B cell (primary cell): ENCODE results near the gene TRIM2. TPM values are rescaled to one million over a fixed set of nuclear protein-coding genes. Genes with fewer than 3 reads are reported as not detected.

Source experiments
- ATAC-seq: fragments of 200-7000 bp; cut with Tn5 transposase; one replicate; pipeline ENCODE4 v1.10.0; 2021; ENCODE audit warnings: low read depth, mild to moderate bottlenecking, moderate number of reproducible peaks, moderate library complexity
- CTCF ChIA-PET: fragments of 350-600 bp; sonication (Branson Sonifier 250); formaldehyde crosslinking; loops from one replicate; lab custom pipeline; 2021; ENCODE audit warnings: antibody characterized with exemption, inconsistent platforms; lab: Charles Lee
- POLR2A ChIA-PET: fragments of 350-600 bp; sonication (Branson Sonifier 250); formaldehyde crosslinking; loops from one replicate; lab custom pipeline; 2021; ENCODE audit warnings: antibody characterized with exemption; lab: Charles Lee
- DNase-seq: peaks from one replicate; pipeline ENCODE4 v3.0.0; 2013
- H2AFZ ChIP-seq: 2 replicates; pipeline ENCODE4 v1.6.1; 2012; ENCODE audit warnings: mild to moderate bottlenecking, low read depth, low read length; ENCODE audit not compliant: insufficient read depth, poor library complexity, severe bottlenecking
- H3K27ac ChIP-seq, 2 donors: 1 replicate in 1 of 2; 2 replicates in 1 of 2; pipeline ENCODE4 v1.5.1; 2012 to 2013; ENCODE audit warnings: low read length in 2 of 2, mild to moderate bottlenecking in 2 of 2, moderate library complexity in 1 of 2
- H3K27me3 ChIP-seq, 4 experiments: fragments of 200-600 bp in 1 of 4; sonication (generic) in 1 of 4; replicated peaks in 1 of 4; 1 replicate in 2 of 4; 2 replicates in 2 of 4; pipeline versions ENCODE4 v1.6.1 to v1.7.0; 2013 to 2016; ENCODE audit warnings: low read length in 3 of 4, mild to moderate bottlenecking in 2 of 4, mixed read lengths in 1 of 4, moderate library complexity in 1 of 4; ENCODE audit not compliant: insufficient read depth in 4 of 4, control insufficient read depth in 3 of 4; ENCODE audit errors: control extremely low read depth in 1 of 4
- H3K36me3 ChIP-seq, 2 experiments: replicated peaks in 1 of 2; 1 replicate in 1 of 2; 2 replicates in 1 of 2; pipeline versions ENCODE4 v1.6.1 to v1.7.1; 2013; ENCODE audit warnings: low read length in 1 of 2; ENCODE audit not compliant: insufficient read depth in 2 of 2, control insufficient read depth in 1 of 2; ENCODE audit errors: control extremely low read depth in 1 of 2, extremely low read depth in 1 of 2
- H3K4me1 ChIP-seq, 2 donors: fragments of 200-600 bp in 1 of 2; sonication (generic) in 1 of 2; 1 replicate in 1 of 2; 2 replicates in 1 of 2; pipeline versions ENCODE4 v1.5.1 to v1.6.1; 2013 to 2017; ENCODE audit warnings: low read length in 2 of 2; ENCODE audit not compliant: control insufficient read depth in 2 of 2, insufficient read depth in 2 of 2
- H3K4me2 ChIP-seq: replicated peaks from 2 replicates; pipeline ENCODE3; 2012; ENCODE audit warnings: mild to moderate bottlenecking, low read depth, low read length; ENCODE audit not compliant: poor library complexity, severe bottlenecking
- H3K4me3 ChIP-seq, 5 experiments: fragments of 200-600 bp in 1 of 5; sonication (generic) in 1 of 5; 1 replicate in 3 of 5; 2 replicates in 2 of 5; pipeline versions ENCODE4 v1.5.1 to v1.7.0; 2011 to 2016; ENCODE audit warnings: low read length in 4 of 5, mild to moderate bottlenecking in 4 of 5, low read depth in 2 of 5, control low read depth in 1 of 5, moderate library complexity in 1 of 5; ENCODE audit not compliant: insufficient read depth in 1 of 5; ENCODE audit errors: control extremely low read depth in 1 of 5, extremely low read depth in 1 of 5
- H3K79me2 ChIP-seq: fragments of 200-600 bp; sonication (generic); one replicate; pipeline ENCODE4 v1.6.0; 2016; ENCODE audit warnings: low read length; ENCODE audit not compliant: control insufficient read depth, insufficient read depth
- H3K9ac ChIP-seq: fragments of 200-600 bp; sonication (generic); 2 replicates; pipeline ENCODE4 v1.6.1; 2017; ENCODE audit warnings: mild to moderate bottlenecking, low read length, moderate library complexity
- H3K9me3 ChIP-seq, 3 donors: one replicate each; pipeline versions ENCODE4 v1.6.1 to v1.7.1; 2013; ENCODE audit warnings: low read length in 2 of 3; ENCODE audit not compliant: control insufficient read depth in 2 of 3, insufficient read depth in 1 of 3; ENCODE audit errors: control extremely low read depth in 1 of 3
- H4K20me1 ChIP-seq: 2 replicates; pipeline ENCODE4 v1.6.0; 2012; ENCODE audit warnings: mild to moderate bottlenecking, low read length; ENCODE audit not compliant: insufficient read depth, control insufficient read depth, poor library complexity, severe bottlenecking
- H3K27ac Mint-ChIP-seq: one replicate; pipeline ENCODE4 v1.8.0; 2021; ENCODE audit warnings: mixed read lengths
- H3K27me3 Mint-ChIP-seq: one replicate; pipeline ENCODE4 v1.8.0; 2021; ENCODE audit warnings: mixed read lengths
- H3K4me1 Mint-ChIP-seq: one replicate; pipeline ENCODE4 v1.8.0; 2021; ENCODE audit warnings: mixed read lengths
- H3K4me3 Mint-ChIP-seq: one replicate; pipeline ENCODE4 v1.8.0; 2021; ENCODE audit warnings: mixed read lengths
- H3K9me3 Mint-ChIP-seq: one replicate; pipeline ENCODE4 v1.8.0; 2022; ENCODE audit warnings: mixed read lengths; ENCODE audit not compliant: insufficient read depth
- EZH2 ChIP-seq: IDR thresholded peaks from 2 replicates; pipeline ENCODE4 v1.6.1; 2012; ENCODE audit warnings: borderline replicate concordance, low read depth, mild to moderate bottlenecking, moderate library complexity, low read length; ENCODE audit not compliant: insufficient read depth, poor library complexity, severe bottlenecking
- WGBS: methylation state at CpG from one replicate; pipeline ENCODE4 v1.1.5; 2013; ENCODE audit warnings: missing lambda C conversion rate; ENCODE audit not compliant: insufficient coverage; 5-methylcytosine and 5-hydroxymethylcytosine counted together
- intact Hi-C: fragments of 100-400 bp; cut with micrococcal nuclease; formaldehyde crosslinking; loops from one replicate; pipeline ENCODE4 v1.10.0; 2022
- polyA plus RNA-seq: library from polyadenylated mRNA; depleted of rRNA; stranded (reverse); fragments of >200 nt; gene quantifications from 2 replicates; pipeline ENCODE4 v1.2.3, GENCODE V29; 2012
- total RNA-seq, 2 donors: library from RNA; stranded (reverse); fragments of 120-200 nt in 1 of 2; gene quantifications; 1 replicate in 1 of 2; 2 replicates in 1 of 2; pipeline versions ENCODE4 v1.2.3 to v1.2.4, GENCODE V29; 2013 to 2022
- TF ChIP-seq, protein P1 (sequence below): fragments of 200-600 bp; IDR thresholded peaks from one replicate; pipeline ENCODE4 v1.8.0; 2022; ENCODE audit warnings: antibody characterized with exemption, mild to moderate bottlenecking

TRIM2 gene
- total and polyA plus RNA-seq, 2 donors (not counting 1 experiment from before 2014, with no cell fraction given) = 1.2 to 6.4 TPM

DNA sequence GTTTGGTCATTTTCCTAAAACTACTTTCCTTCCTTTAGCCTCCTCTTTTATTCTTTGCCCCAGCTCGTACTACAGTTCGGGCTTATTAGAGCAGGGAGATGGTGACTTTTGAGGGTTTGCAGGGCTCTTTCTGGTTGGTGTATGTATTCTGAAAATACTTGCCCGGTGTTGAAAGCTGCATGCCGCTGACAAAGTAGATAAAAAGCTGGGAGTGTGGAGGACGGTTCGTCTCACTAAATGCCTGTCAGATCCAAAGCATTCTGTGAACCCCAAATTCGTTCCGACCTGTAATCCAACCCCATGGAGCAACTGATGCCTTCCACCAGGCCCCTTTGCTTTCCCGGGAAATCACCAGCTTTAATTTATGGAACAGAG lies 19.2 kb downstream of the TRIM2 start:
- no peaks in the 10 kb centered on the region for H3K36me3 ChIP-seq
- H3K27me3 ChIP-seq = peaks cover 0 to 7% (median 0%) of the 10 kb centered on the region in 4 experiments
- intact Hi-C loops = loop anchor here (10.0 kb wide), 1 partner anchor 421 kb away; no protein-coding TSS in a partner anchor
- H3K9me3 ChIP-seq = peaks cover 0 to 8% (median 4%) of the 10 kb centered on the region in 3 donors
- CTCF ChIA-PET = interaction anchor here (0.6 to 1.7 kb wide), 5 partner anchors 19 to 375 kb away, joined by 3 to 5 read pairs (median 3); no protein-coding TSS in a partner anchor
- WGBS = 32% methylated on average over 5 of the region's 9 CpGs
- peak overlapping the region; percentile 97 for H2AFZ ChIP-seq
- no peak overlapping the region for H3K27ac ChIP-seq
- H3K27ac Mint-ChIP-seq = peak overlapping the region; percentile 73
- ATAC-seq (peak; percentile 11), DNase-seq (no peak)
- H3K79me2 ChIP-seq = no peaks in the 10 kb centered on the region
- no peak for TF ChIP-seq EZH2
- TF ChIP-seq, protein P1, sequence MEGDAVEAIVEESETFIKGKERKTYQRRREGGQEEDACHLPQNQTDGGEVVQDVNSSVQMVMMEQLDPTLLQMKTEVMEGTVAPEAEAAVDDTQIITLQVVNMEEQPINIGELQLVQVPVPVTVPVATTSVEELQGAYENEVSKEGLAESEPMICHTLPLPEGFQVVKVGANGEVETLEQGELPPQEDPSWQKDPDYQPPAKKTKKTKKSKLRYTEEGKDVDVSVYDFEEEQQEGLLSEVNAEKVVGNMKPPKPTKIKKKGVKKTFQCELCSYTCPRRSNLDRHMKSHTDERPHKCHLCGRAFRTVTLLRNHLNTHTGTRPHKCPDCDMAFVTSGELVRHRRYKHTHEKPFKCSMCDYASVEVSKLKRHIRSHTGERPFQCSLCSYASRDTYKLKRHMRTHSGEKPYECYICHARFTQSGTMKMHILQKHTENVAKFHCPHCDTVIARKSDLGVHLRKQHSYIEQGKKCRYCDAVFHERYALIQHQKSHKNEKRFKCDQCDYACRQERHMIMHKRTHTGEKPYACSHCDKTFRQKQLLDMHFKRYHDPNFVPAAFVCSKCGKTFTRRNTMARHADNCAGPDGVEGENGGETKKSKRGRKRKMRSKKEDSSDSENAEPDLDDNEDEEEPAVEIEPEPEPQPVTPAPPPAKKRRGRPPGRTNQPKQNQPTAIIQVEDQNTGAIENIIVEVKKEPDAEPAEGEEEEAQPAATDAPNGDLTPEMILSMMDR = no peak
- H3K9me3 Mint-ChIP-seq = peaks cover 9% of the 10 kb centered on the region
- H3K27me3 Mint-ChIP-seq = no peaks in the 10 kb centered on the region
- POLR2A ChIA-PET = interaction anchor here (0.5 to 1.6 kb wide), 2 partner anchors 20 to 419 kb away, joined by 3 to 6 read pairs; partner anchors contain the start of gene TRIM2
- no peaks in the 10 kb centered on the region for H4K20me1 ChIP-seq
- H3K4me2 ChIP-seq = peak overlapping the region; percentile 97
- H3K4me3 ChIP-seq = peak overlapping the region; percentile 3 to 84 (median 67)
- H3K4me1 ChIP-seq = peaks cover 4 to 11% of the 10 kb centered on the region in 2 donors
- peaks cover 30% of the 10 kb centered on the region for H3K4me1 Mint-ChIP-seq
- peak overlapping the region; percentile 80 for H3K9ac ChIP-seq
- H3K4me3 Mint-ChIP-seq = peak overlapping the region; percentile 92

DNA sequence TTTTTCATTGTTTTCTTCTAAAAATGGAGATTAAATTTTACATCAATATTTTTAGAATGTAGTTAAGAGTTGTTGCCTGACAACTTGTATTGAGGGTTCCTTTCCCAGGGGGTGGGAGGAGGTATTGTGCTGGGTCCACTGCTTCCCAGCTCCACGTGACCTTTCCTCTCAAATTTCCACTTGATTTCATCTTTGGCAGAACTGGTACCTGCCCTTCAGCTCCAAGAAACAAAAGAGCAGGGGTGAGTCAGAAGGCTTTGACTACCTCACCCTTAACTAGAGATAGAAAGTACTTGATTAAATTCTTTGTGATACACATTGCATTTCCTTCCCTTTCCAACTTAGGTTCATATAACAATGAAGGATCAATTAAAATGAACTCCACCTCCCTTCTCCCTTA lies 19.7 kb downstream of the TRIM2 start:
- H3K27me3 ChIP-seq = peaks cover 0 to 7% (median 0%) of the 10 kb centered on the region in 4 experiments
- H3K9me3 ChIP-seq = peaks cover 0 to 8% (median 4%) of the 10 kb centered on the region in 3 donors
- peak overlapping the region; percentile 97 for H3K4me2 ChIP-seq
- H2AFZ ChIP-seq = no peak overlapping the region
- H3K27ac ChIP-seq = no peak overlapping the region
- POLR2A ChIA-PET = interaction anchor here (1.6 kb wide), 1 partner anchor 20 kb away, joined by 3 read pairs; the partner anchor contains the start of gene TRIM2
- no peak overlapping the region for H3K9ac ChIP-seq
- no peaks in the 10 kb centered on the region for H3K36me3 ChIP-seq
- intact Hi-C loops = loop anchor here (10.0 kb wide), 1 partner anchor 421 kb away; no protein-coding TSS in a partner anchor
- Mint-ChIP-seq H3K9me3 (peaks cover 9% of the 10 kb centered on the region), H3K27ac (no peak overlapping the region), H3K4me3 (peak overlapping the region; percentile 75), H3K4me1 (peaks cover 30% of the 10 kb centered on the region), H3K27me3 (no peaks in the 10 kb centered on the region)
- CTCF ChIA-PET = interaction anchor here (0.9 to 1.7 kb wide), 6 partner anchors 19 to 419 kb away, joined by 3 to 5 read pairs (median 3); no protein-coding TSS in a partner anchor
- H3K79me2 ChIP-seq = no peaks in the 10 kb centered on the region
- H4K20me1 ChIP-seq = no peaks in the 10 kb centered on the region
- TF ChIP-seq EZH2 = no peak
- TF ChIP-seq, protein P1 = no peak
- no peak for ATAC-seq
- no CpG with 5 or more reads among the region's 1 CpG for WGBS
- H3K4me3 ChIP-seq = no peak overlapping the region
- H3K4me1 ChIP-seq = peaks cover 4 to 11% of the 10 kb centered on the region in 2 donors
- no peak for DNase-seq
